Right ventricle myocardium superior (tissue), 1 donor: ENCODE measurements around the gene DUS1L. TPM values are rescaled to one million over a fixed set of nuclear protein-coding genes. Genes with fewer than 3 reads are reported as not detected.

Source experiments
- ATAC-seq: fragments of 200-7000 bp; cut with Tn5 transposase; one replicate; pipeline ENCODE4 v1.9.1; 2020; ENCODE audit warnings: mild to moderate bottlenecking; ENCODE audit not compliant: poor library complexity
- DNase-seq: peaks from one replicate; pipeline ENCODE4 v3.0.0-alpha.2; 2020
- intact Hi-C: fragments of 100-400 bp; cut with DNase I; formaldehyde crosslinking; loops from one replicate; pipeline ENCODE4 v1.11.2; 2022
- long read RNA-seq: library from polyadenylated mRNA; unstranded; transcript quantifications from one replicate; pipeline ENCODE4 v2.0.0, GENCODE V29; 2021
- total RNA-seq: library from RNA; stranded (reverse); fragmentation: NEBNext Ultra II Directional; extraction: Animal tissue kit (Norgen Biotek cat#: 25700); gene quantifications from one replicate; pipeline ENCODE4 v1.2.1, GENCODE V29; 2021
- donor health status: DM: no; HTN: yes; CAD: no; lungs with severe emphysema.

The DUS1L gene
- total RNA-seq: 57.9 TPM
- long read RNA-seq, transcript DUS1L-201 (14 exons, 2,068 nt): major isoform, 5 of 426 reads
- long read RNA-seq, partial matches to known transcripts: 14 of 426 reads
- long read RNA-seq, other reads (novel, unspliced or antisense): 404 of 426 reads

DNA sequence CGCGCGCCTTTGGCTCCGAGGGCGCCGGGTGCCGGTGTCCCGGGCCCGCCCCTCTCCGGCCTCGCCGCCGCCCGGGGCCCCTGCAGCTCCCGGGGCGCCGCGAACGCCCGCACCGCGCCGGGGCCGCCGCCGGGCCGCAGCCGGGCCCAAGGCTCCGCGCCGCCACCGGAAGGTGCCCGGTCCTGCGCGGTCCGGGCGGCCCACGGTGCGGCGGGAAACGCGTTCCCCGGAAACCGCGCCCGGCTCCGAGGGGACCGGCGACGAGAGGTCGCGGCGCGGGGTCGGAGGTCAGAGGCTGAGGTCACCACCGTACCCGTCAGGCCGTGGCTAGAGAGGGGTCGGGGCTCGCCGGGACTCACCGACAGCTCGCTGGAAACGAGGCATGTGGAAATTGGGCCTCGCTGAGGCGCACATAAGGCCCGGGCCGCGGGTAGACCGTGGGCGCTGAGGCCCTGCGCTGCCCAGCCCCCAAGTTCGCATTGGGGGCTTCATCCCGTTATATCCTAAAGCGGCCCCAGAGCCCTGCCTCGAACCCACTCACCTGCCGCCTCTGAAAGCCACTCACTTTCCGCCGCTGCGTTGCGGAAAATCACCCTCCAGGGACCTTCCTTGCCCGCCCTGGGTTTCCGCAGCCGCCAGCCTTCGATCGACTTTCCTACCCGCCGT, at the start of gene DUS1L:
Gene DUS1L, minus strand, starts transcription at position 167 of the 666 bp plus-strand sequence. CDS start 745 bp downstream, outside the sequence.
- intact Hi-C loops: no loop called here
- ATAC-seq: peak; percentile 90
- DNase-seq: peak; percentile 80

DNA sequence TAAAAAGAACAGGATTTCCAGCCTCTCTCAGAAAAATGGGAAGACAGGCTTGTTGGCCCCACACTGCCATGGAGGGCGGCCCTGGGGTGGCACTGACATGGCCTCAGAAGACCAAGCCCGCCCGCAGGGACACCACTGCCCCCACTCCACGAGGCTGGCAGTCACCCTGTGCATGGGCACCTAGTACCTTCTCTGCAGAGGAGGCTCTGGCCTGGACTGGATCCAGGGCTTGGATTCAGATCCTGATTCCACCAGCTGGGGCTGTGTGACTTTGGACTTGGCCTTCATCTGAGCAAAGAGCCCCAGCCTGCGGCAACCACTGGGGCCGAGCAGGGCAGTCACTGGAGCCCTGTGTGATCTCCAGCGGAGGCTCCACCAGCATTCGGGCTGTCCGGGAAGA, 49.3 kb upstream of the DUS1L start:
- DNase-seq: no peak
- intact Hi-C loops: no loop called here
- ATAC-seq: no peak

DNA sequence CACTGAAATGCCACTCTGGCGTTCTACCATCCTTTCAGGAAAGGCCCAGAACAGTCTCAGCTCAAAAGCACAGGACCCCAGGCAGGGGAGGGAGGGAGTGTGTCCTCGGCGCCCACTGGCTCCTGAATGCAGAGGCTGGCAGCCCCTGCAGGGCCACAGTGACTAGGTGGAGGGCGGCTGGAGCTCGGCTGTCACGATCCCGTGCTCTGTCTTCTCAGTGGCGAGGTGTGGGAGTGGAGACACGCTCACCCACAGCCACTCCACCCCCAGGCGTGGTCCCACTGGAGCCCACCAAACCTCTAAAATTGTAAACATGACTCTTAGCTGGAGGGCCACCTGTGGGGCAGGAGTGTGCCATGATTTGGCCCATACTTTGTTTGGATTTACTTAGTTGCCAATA, 48.8 kb upstream of the DUS1L start:
- DNase-seq: no peak
- intact Hi-C loops: no loop called here
- ATAC-seq: no peak

DNA sequence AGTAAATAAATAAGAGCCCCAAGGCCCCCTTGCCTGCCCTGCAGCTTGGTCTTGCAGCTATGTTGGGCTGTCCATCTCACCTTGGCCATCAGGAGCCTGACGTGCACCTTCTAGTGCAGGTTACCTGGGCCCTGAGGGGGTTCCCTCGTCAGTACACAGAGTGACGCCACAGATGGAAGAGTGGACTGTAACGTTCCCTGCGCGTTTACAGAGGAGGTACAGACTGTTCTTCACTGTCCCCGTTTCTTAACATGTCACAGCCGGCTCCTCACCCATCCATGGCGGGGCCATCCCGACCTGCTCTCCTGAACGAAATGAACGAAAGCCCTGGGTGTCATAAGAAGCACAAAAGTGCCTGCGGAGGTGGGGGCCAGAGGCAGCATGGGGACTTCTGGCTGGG, 48.3 kb upstream of the DUS1L start:
- DNase-seq (no peak), ATAC-seq (no peak)
- intact Hi-C loops: no loop called here

DNA sequence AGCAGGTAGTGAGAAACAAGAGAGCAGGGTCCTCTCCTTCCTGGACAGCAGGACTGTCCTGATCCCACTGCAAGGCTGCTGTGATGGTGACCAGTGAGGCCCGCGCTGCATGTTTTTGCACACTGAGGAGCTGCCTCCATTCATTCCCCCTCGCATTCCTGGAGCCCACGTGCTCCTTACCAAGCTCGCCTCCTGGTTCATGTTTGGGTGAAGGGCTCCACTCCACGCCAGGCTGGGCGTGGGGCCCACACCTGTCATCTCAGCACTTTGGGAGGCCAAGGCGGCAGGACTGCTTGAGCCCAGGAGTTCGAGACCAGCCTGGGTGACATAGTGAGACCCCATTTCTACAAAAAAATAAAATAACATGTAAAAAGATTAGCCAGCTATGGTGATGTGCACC, 47.8 kb upstream of the DUS1L start:
- intact Hi-C loops: no loop called here

DNA sequence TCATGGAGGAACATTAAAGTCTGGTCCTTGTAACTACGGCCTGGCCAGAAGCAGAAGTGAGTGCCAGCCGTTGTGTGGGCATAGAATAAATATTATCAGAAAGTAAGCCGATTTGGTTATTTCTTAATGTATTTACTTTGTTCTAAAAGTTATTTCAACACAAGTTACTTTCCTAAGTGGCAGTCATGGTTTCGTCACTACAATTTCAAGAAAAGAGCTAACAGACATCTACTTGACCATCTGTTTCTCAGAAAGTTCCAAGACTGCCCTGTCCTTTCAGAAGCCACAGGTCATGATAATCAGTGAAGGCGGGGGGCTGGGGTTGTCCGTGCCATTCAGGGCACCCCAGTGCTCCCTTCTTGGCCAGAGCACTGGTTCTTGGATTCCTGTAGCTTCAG, 47.3 kb upstream of the DUS1L start:
- intact Hi-C loops: no loop called here
- no peak for ATAC-seq
- DNase-seq: no peak

More for the DNA sequence above, 47.8 kb upstream of the DUS1L start:
- DNase-seq (no peak), ATAC-seq (no peak)

DNA sequence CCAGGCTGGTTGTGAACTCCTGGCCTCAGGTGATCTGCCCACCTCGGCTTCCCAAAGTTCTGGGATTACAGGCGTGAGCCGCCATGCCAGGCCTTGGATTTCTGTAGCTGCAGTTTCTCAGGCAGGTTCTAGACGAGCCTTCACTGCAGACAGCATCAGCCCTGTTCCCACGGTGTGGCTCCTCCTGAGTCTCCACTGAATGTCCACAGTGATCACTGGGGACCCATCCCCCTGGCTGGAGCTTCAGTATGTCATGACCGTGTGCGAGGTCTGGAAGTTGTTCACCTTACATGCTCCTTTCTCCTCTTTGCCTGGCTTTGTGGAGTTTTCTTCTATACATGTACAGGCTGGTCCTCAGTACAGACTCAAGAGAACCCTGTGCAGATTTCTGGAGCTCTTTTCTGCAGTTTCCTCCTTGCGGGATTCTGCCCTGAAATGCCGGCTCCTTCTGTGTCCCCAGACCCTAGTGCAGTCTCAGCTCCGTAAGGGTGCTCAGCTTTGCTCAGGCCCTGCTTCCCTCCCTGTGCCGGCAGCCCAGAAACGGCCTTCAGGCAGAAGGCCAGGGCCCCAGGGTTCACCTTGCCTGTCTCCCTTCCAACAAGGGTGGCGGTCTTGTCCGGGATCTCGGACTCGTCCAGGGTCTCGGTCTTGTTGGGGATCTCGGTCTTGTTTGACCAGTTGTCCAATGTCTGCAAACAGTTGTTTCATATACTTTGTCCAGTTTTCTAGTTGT, 46.7 kb upstream of the DUS1L start:
- intact Hi-C loops: no loop called here
- ATAC-seq: no peak
- DNase-seq: no peak

DNA sequence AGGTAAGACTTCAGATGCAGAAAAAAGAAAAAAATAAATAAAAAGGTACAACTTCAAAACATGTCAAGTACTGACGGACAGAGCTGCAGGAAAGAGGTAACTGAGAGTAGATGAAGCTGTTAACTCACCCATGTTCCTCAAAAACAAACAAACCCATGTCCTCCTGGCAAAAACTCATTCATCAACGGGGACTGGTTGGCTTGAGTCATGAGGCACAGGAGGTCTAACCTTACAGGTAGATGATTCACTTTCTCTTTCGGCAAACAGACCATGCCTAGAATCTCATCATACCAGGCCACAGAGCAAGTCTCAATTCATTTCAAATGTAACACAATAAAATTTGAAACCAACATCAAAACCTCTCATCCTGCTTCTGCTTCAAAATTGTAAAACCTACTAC, 44.7 kb upstream of the DUS1L start:
- DNase-seq (no peak), ATAC-seq (no peak)
- intact Hi-C loops: no loop called here

DNA sequence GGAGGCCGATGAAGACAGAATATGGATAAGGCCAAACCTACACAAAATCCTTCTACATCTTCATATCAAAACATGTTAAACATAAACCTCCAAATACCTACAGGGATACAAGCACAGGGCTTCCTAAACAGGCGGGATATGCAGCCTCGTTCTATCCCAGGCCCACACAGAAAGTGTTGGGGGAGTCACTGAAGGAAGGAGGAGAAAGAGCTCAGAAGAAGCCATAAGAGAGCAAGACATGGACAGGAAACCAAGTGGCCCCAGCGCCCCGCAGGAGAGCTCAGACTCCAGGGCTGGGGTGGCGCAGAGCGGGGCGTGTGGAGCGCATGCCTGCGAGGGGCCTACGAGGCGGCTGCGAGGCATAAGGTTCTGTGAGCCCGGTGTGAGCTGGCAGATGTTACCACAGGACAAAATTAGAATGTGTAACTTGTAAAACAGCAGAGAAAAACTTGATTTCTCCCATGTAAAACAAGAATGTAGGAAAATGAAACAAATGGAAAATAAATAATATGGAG, 43.4 kb upstream of the DUS1L start:
- intact Hi-C loops: no loop called here
- no peak for ATAC-seq

DNA sequence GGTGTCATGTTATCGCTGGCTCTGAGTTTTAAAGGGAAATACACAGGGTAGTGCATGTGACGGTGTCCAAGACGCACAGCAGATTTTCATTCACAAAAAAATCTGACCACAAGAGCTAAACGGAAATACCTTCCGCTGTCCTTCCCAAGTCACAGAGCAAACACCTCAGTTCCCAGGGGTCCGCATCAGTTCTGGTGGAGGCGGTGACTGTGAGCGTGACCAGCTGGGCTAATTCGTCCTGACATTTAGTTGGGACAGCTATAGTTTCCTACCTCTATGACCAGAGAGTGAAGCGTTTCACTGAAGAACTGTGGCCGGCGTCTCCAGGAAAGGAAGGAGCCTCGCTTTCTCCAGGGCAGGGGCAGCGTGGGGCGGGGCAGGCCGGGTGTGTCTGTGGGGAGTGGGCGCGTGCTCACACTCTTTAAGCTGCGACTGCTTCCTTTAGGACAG, 42.9 kb upstream of the DUS1L start:
- no peak for ATAC-seq
- intact Hi-C loops: no loop called here
- no peak for DNase-seq

More for the DNA sequence above, 43.4 kb upstream of the DUS1L start:
- DNase-seq: no peak

DNA sequence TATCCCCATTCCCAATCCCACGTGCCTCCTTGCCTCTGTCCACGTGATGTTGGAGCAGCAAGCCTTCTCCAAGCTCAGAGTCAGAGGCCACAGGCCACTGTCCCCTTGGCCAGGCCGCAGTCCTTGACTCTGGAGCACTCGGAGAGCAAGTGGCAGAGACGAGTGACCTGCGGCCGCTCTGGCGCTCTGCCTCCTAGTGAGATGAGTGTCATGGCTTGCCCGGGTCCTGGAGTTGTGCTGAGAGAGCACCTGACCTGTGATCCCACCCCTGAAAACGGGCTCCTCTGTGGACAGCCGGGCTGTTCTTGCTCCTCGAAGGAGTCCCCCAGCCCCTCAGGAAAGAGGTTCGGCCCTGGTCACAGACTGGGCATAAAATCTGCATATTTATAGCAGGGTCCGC, 42.4 kb upstream of the DUS1L start:
- DNase-seq (peak; percentile 46), ATAC-seq (no peak)
- intact Hi-C loops: no loop called here

DNA sequence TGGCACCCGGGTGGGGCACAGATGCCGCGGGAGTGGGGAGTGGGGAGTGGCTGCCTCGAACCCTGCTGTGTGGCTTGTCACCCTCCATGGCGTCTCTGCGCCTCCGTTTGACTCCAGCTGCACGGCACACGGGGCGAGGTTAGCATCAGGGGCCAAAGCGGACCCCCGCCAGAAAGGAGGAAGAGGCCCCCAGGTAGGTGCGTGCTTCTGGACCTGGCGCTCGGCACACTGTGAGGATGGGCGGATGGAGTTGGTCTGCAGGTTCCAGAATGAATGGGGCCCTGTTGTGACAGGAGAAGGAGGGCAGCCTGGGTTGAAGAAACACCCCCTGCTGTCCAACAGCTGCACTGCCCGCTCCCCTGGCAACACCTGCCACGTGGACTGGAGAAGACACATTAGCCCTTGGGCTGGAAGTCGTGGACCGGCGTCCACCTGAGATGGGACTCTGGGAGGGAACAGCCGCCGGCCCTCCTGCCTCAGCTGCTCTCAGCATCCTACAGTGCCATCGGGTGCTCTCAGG, 41.8 kb upstream of the DUS1L start:
- intact Hi-C loops: no loop called here
- no peak for ATAC-seq
- peak; percentile 40 for DNase-seq

DNA sequence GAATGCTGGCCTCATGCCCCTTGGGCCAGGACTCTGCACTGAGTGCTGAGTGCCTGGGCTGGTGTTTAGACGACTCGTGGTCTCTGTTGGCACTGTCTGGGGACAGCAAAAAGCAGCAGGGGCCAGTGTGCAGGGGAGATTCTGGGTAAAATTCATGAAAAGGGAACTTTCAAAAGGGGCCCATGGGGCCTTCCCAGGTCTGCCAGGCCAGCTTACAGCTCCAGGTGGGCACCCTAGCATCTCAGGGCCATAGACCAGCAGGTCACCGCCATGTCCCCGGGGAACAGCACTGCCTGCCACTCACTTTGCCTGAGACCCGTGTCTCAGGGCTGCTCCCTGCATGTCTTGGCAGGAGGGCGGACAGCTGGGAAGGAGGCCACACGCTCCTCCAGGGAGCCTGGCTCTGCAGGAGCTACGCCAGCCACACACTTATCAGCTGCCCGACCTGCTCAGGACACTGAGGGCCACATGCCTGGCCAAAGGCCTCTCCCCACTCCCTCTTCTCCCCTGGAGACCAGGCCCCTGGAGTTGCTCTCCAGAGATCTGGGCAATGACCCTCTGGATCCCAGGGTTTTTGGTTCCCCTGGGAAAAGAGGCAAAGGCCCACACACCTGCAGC, 41.2 kb upstream of the DUS1L start:
- intact Hi-C loops: no loop called here

DNA sequence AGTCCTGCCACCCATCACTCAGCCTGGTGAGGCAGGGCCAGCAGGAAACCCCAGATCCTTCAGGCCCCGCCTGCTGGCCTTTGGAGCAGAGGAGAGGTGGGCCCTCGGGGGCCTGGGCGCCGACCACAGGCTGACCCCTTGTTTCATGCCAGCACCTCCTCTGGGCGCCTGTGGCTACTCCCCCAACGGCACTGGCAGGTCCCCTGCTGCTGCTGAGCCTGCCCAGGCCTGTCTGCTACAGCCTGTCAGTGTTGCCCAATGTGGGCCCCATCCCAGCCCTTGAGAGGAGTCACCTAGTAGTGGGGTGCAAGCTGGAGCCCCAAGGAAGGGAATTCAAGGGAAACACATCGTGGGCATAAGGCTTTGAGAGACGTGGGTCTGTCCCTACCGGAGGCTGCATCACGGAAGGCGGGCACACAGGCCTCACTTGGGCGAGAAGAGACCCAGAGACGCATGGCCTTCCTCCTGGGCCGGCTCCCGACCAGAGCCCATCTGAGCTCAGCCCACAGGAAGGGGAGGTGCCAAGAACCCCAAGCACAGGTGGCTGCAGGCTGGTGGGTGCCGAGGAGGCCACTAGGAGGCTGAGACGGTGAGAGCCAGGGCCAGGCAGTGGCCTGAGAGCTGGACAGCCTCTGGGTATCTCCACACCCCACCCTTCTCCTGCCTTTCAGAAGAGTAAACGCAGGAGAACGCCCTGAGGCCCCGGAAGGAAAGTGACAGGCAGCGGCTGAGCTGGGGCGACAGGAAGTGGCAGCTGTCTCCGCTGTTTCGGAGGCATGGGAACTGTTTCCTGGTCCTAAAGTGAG, 40.5 kb upstream of the DUS1L start:
- intact Hi-C loops: no loop called here
- DNase-seq (peak; percentile 74), ATAC-seq (peak; percentile 43)

More for the DNA sequence above, 41.2 kb upstream of the DUS1L start:
- ATAC-seq (peak; percentile 9), DNase-seq (peak; percentile 43)

DNA sequence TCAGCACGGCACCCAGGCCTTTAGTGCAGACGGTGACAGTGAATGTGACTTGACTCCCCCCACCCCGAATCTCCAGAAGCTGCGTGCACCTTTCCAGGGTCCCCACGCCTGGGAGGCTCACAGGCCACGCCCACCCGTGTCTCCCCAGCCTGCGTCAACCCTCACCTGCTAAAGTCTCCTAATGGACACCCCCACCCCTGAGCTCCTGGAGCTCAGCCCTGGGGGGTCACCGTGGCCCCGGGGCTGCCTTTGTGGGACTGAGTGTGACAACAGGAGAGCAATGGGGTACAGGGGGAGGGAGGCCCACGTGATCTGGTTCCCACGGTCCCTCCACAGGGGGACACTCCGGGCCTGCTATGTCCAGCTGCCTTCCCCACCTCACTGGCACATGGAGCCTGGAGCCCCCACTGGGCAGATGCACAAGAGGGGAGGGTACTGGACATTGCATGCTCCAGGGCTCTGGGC, 39.8 kb upstream of the DUS1L start:
- intact Hi-C loops: no loop called here
- no peak for ATAC-seq
- peak; percentile 37 for DNase-seq

DNA sequence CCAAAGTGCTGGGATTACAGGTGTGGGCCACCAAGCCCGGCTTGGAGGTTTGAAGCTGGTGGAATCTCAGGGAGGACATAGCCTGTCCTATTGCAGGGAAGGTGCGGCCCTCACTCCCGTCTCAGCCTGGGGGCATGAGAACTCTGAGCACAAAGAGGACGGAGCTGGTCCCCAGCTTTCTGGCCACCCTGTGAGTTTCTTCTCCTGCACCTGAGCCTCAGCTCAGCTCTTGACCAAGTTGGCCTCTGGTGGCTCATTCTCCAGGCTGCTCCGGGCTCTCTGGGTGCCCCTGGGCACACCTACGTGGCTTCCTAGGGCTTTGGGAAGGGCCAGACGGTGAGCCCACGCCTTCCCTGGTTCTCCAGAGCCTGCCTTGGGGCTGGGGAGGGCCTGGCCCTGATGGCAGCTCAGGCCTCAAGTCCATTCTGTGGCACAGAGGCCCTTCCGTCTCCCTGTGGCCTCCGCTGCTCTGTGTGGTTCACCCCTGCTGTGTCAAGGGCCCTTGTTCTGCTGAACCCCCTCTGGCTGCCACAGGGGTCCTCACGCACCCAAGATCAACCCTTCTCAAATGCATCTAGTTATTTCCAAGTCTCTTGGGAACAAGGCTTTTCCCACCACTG, 39.3 kb upstream of the DUS1L start:
- DNase-seq: no peak
- ATAC-seq: no peak
- intact Hi-C loops: no loop called here

DNA sequence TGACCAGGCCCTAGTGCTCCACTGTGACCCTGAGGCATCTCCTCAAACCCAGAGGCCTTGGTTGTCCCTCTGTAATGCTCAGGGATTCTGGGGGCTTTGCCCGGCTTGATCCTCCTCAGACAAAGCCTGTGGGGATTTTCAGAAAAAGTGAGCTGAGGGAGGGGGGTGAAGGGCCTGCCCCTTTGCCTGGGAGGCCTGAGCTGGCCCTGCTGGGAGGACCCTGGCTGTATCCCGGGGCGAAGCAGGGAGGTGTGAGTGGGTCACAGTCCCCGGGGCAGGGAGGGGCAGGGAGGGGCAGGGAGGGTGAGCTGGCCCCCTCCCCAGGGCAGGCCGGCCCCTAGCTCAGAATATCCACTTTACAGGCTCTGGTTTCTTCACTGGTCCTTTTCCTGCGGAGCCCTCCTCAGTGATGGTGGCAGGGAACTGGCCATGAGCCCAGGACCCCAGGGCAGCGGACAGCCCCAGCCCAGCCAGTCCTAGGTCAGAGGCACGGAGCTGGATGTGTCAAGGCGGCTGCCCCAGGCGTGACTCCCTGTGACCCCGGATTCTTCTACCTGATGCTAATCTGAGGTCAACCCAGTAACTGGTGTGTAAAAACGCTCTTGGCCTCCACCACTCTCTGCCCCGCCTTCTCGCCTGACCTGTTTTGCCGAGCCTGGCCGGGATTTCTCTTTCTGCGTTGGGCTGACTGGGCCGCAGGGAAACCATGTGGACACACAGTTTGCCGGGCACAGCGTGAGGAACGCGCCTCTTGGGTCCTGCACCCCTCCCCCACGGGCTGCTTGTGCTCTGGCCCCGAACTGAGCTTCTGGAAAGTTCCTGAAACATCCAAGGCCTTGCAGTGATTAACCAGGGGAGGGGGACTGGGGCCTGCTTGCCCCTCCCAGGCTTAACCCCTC, 38.2 kb upstream of the DUS1L start:
- peak; percentile 11 for ATAC-seq
- intact Hi-C loops: no loop called here
- peak; percentile 79 for DNase-seq
